Astrocyte (in vitro differentiated cells and primary cell): ENCODE measurements around the gene CRYL1. TPM values are rescaled to one million over a fixed set of nuclear protein-coding genes. Genes with fewer than 3 reads are reported as not detected.

Experiments
- DNase-seq: peaks from one replicate; pipeline ENCODE4 v3.0.0-alpha.2; 2010; ENCODE audit warnings: low read depth
- FAIRE-seq: peaks from 2 replicates; lab custom pipeline; 2011; peaks lifted over from hg19 to GRCh38; lab: Jason Lieb, UNC
- H2AFZ ChIP-seq: 2 replicates; pipeline ENCODE4 v1.6.0; 2012; ENCODE audit warnings: low read depth, low read length, inconsistent platforms
- H3K27ac ChIP-seq: 2 replicates; pipeline ENCODE4 v1.5.1; 2011; ENCODE audit warnings: low read depth, low read length, inconsistent platforms
- H3K27me3 ChIP-seq: 2 replicates; pipeline ENCODE4 v1.6.0; 2011; ENCODE audit warnings: low read length, inconsistent platforms; ENCODE audit not compliant: insufficient read depth
- H3K36me3 ChIP-seq: 2 replicates; pipeline ENCODE4 v1.5.1; 2011; ENCODE audit warnings: low read length, inconsistent platforms; ENCODE audit not compliant: insufficient read depth
- H3K4me1 ChIP-seq: 2 replicates; pipeline ENCODE4 v1.5.1; 2011; ENCODE audit warnings: low read length, inconsistent platforms; ENCODE audit not compliant: insufficient read depth
- H3K4me2 ChIP-seq: 2 replicates; pipeline ENCODE4 v1.6.0; 2012; ENCODE audit warnings: low read length, inconsistent platforms
- H3K4me3 ChIP-seq: 2 replicates; pipeline ENCODE4 v1.5.1; 2011; ENCODE audit warnings: low read depth, mild to moderate bottlenecking, low read length, inconsistent platforms; ENCODE audit not compliant: insufficient read depth
- H3K79me2 ChIP-seq: 2 replicates; pipeline ENCODE4 v1.6.0; 2012; ENCODE audit warnings: mild to moderate bottlenecking, low read length, inconsistent platforms; ENCODE audit not compliant: insufficient read depth
- H3K9ac ChIP-seq: 2 replicates; pipeline ENCODE4 v1.6.0; 2012; ENCODE audit warnings: mild to moderate bottlenecking, low read length, inconsistent platforms
- H3K9me3 ChIP-seq: 2 replicates; pipeline ENCODE4 v1.5.1; 2012; ENCODE audit warnings: low read depth, mild to moderate bottlenecking, low read length, inconsistent platforms; ENCODE audit not compliant: insufficient read depth
- H4K20me1 ChIP-seq: 2 replicates; pipeline ENCODE4 v1.6.0; 2012; ENCODE audit warnings: low read length, inconsistent platforms; ENCODE audit not compliant: insufficient read depth
- H3K27ac Mint-ChIP-seq: one replicate; pipeline ENCODE4 v1.8.0; 2021; ENCODE audit warnings: mild to moderate bottlenecking, mixed read lengths; ENCODE audit not compliant: unreplicated experiment
- H3K27me3 Mint-ChIP-seq: one replicate; pipeline ENCODE4 v1.8.0; 2021; ENCODE audit warnings: low read depth, mixed read lengths; ENCODE audit not compliant: unreplicated experiment
- H3K36me3 Mint-ChIP-seq: one replicate; pipeline ENCODE4 v1.8.0; 2021; ENCODE audit warnings: low read depth, mixed read lengths; ENCODE audit not compliant: unreplicated experiment
- H3K4me1 Mint-ChIP-seq: one replicate; pipeline ENCODE4 v1.8.0; 2021; ENCODE audit warnings: low read depth, mixed read lengths; ENCODE audit not compliant: unreplicated experiment
- H3K4me3 Mint-ChIP-seq: one replicate; pipeline ENCODE4 v1.8.0; 2021; ENCODE audit warnings: mild to moderate bottlenecking, moderate library complexity, mixed read lengths; ENCODE audit not compliant: unreplicated experiment
- H3K9me3 Mint-ChIP-seq: one replicate; pipeline ENCODE4 v1.8.0; 2021; ENCODE audit warnings: mild to moderate bottlenecking, mixed read lengths; ENCODE audit not compliant: unreplicated experiment
- CTCF ChIP-seq: IDR thresholded peaks from 2 replicates; pipeline ENCODE4 v1.5.1; 2011; ENCODE audit warnings: low read depth, mild to moderate bottlenecking, inconsistent platforms, low read length, moderate library complexity; ENCODE audit not compliant: insufficient read depth
- EZH2 ChIP-seq: IDR thresholded peaks from 2 replicates; pipeline ENCODE4 v1.6.1; 2012; ENCODE audit warnings: mild to moderate bottlenecking, low read length, inconsistent platforms; ENCODE audit not compliant: insufficient read depth
- total RNA-seq: library from RNA; stranded (reverse); gene quantifications from 2 replicates; pipeline ENCODE4 v1.2.1, GENCODE V29; 2021

Gene CRYL1
- total RNA-seq, 1 donor from 2014 or later: 3.7 TPM

DNA sequence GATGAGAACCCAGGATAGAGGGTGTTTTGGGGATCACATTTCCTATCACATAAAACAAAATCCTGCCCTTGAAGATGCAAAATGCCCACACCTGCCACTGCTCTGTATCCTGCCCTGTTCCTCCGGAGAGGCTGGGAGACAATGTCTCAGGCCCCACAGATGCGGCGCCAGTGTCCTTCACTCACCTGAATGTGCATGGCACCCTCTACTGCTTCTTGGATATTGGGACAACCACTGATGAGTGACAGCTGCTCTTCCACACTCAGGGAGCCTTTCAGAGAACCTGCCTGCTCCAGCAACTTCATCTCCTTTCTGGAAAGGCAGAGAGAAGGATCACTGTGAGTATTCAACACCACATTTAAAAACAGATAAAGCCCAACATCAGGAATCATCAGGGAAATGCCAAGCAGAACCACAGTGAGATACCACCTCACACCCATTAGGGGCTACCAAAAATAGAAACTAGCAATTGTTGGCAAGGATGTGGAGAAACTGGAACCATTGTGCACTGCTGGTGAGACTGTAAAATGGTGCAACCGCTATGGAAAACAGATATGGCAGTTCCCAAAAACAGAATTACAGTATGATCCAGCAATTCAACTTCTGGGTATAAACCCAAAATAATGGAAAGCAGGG is 36.4 kb downstream of the CRYL1 start:
- H3K27me3 ChIP-seq: no peaks in the 10 kb centered on the region
- no peaks in the 10 kb centered on the region for H4K20me1 ChIP-seq
- H3K4me1 ChIP-seq: no peaks in the 10 kb centered on the region
- Mint-ChIP-seq H3K9me3 (no peaks in the 10 kb centered on the region), H3K4me1 (peaks cover 5% of the 10 kb centered on the region), H3K27ac (no peak overlapping the region), H3K27me3 (peaks cover 7% of the 10 kb centered on the region), H3K36me3 (no peaks in the 10 kb centered on the region), H3K4me3 (no peak overlapping the region)
- DNase-seq: no peak
- H3K4me3 ChIP-seq: no peak overlapping the region
- no peak overlapping the region for H3K4me2 ChIP-seq
- no peak overlapping the region for H3K27ac ChIP-seq
- no peak overlapping the region for H3K9ac ChIP-seq
- no peaks in the 10 kb centered on the region for H3K9me3 ChIP-seq
- H3K79me2 ChIP-seq: no peaks in the 10 kb centered on the region
- H3K36me3 ChIP-seq: no peaks in the 10 kb centered on the region
- no peak for FAIRE-seq
- H2AFZ ChIP-seq: no peak overlapping the region
- TF ChIP-seq CTCF (no peak), EZH2 (no peak)

- no peak for TF ChIP-seq EZH2
- TF ChIP-seq CTCF: no peak
- no peak for DNase-seq
- no peak overlapping the region for H2AFZ ChIP-seq
- H3K4me3 ChIP-seq: no peak overlapping the region
- Mint-ChIP-seq H3K4me3 (no peak overlapping the region), H3K36me3 (no peaks in the 10 kb centered on the region), H3K4me1 (peaks cover 5% of the 10 kb centered on the region), H3K9me3 (no peaks in the 10 kb centered on the region), H3K27me3 (peaks cover 7% of the 10 kb centered on the region), H3K27ac (no peak overlapping the region)
- H3K27me3 ChIP-seq: no peaks in the 10 kb centered on the region
- H4K20me1 ChIP-seq: no peaks in the 10 kb centered on the region
- H3K36me3 ChIP-seq: no peaks in the 10 kb centered on the region
- H3K9ac ChIP-seq: no peak overlapping the region
- H3K4me2 ChIP-seq: no peak overlapping the region
- H3K4me1 ChIP-seq: no peaks in the 10 kb centered on the region
- no peaks in the 10 kb centered on the region for H3K79me2 ChIP-seq
- no peak for FAIRE-seq
- no peaks in the 10 kb centered on the region for H3K9me3 ChIP-seq
- no peak overlapping the region for H3K27ac ChIP-seq
Measured at GRCh38 chr13:20487927-20488326, 37.7 kb downstream of the CRYL1 start.

GRCh38 chr13:20482787-20483186 is 42.9 kb downstream of the CRYL1 start:
- no peaks in the 10 kb centered on the region for H3K4me1 ChIP-seq
- DNase-seq: no peak
- no peak overlapping the region for H2AFZ ChIP-seq
- H3K27ac ChIP-seq: no peak overlapping the region
- Mint-ChIP-seq H3K27ac (no peak overlapping the region), H3K36me3 (no peaks in the 10 kb centered on the region), H3K4me1 (no peaks in the 10 kb centered on the region), H3K4me3 (no peak overlapping the region), H3K9me3 (no peaks in the 10 kb centered on the region), H3K27me3 (peaks cover 4% of the 10 kb centered on the region)
- H3K9ac ChIP-seq: no peak overlapping the region
- no peaks in the 10 kb centered on the region for H3K79me2 ChIP-seq
- TF ChIP-seq EZH2: no peak
- TF ChIP-seq CTCF: no peak
- H3K9me3 ChIP-seq: no peaks in the 10 kb centered on the region
- H3K4me3 ChIP-seq: no peak overlapping the region
- no peak for FAIRE-seq
- no peak overlapping the region for H3K4me2 ChIP-seq
- H4K20me1 ChIP-seq: no peaks in the 10 kb centered on the region
- no peaks in the 10 kb centered on the region for H3K27me3 ChIP-seq
- no peaks in the 10 kb centered on the region for H3K36me3 ChIP-seq
